Measurements from ENCODE around the gene PCDHGB6.

- TF ChIP-seq CTCF (IDR thresholded peaks at IDR 0.05; ENCODE audit: insufficient read depth, low read length, poor library complexity, severe bottlenecking) = no peak
- no peak for TF ChIP-seq EZH2phosphoT487 (conservative IDR thresholded peaks at IDR 0.05; ENCODE audit: low read length)
Observed at GRCh38 chr5:141393267-141393666, 14.6 kb upstream of the PCDHGB6 start.

All from SU-DHL-6 (cell line).